HG03521 (cell line): ENCODE measurements around the gene BLOC1S5.

Experiments
- ATAC-seq: cut with Tn5 transposase; IDR thresholded peaks from one replicate; pipeline ENCODE4 v1.9.1; 2021; ENCODE audit warnings: mild to moderate bottlenecking, moderate library complexity; ENCODE audit not compliant: unreplicated experiment

Gene BLOC1S5

DNA sequence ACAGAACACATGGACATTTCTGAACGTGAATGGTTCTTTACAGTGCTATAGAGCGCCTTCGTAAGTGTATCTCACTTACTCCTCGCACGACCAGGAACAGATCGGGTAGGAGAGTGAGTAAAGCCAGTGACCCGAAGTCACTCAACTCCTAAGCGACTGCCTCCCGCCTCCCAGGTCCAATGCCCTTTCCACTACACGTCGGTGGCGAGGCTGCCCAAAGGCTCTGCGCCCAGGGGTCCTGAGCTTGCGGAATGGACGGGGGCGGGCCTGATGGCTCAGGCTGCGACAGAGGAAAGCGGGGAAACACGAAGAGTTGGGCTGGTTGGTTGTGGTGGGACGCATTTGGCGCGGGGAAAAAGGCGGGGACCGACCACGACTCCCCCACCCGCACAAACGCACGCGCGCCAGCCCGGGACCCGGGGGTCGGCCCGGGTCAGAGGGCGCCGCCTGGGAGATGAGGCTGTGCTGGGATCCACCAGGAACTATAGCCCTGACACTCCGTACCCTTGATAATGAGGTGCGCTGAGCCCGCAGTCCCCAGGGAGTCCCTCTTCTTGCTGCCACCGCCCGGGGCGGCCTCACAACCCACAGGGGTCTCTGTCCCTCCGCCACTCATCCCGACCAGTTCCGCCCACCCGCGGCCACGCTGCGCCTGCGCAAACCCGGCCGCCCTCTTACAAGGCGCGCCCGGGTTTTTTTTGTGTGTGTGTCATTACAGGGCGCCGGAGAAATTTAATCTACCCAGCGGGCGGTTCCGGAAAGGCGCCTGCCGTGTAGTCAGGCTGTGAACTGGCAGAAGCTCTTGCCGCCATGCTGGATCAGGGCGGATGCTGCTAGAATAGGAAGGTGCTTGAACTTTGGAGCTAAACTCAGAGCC lies at the start of gene BLOC1S5:
Gene BLOC1S5 (minus strand): TSS at position 629 of the 877 bp plus-strand sequence. CDS start 13 bp downstream, at position 616.
- peak; percentile 85 for ATAC-seq

DNA sequence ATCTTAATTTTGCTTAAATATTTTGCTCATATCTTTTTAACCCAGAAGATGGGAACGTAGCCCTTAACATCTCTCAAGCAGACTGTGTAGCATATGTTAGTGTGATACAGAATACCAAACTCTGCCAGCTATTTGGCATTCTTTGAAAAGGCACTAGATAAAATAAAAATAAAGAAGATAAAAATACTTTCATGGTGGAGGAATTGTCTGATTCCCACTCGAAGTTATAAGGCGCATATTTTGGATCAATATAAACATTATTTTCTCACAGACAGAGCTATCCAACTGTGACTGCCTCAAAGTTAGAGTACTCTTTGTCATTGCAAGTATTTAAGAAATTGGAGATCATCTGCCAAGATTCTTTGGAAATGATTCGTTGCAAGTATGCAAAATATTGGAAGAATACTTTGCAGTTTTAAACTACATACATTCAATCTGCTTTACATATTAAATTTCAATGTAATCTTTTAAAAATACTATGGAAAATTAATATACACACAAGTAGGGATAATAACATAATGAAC lies 49.0 kb upstream of the BLOC1S5 start:
- no peak for ATAC-seq

DNA sequence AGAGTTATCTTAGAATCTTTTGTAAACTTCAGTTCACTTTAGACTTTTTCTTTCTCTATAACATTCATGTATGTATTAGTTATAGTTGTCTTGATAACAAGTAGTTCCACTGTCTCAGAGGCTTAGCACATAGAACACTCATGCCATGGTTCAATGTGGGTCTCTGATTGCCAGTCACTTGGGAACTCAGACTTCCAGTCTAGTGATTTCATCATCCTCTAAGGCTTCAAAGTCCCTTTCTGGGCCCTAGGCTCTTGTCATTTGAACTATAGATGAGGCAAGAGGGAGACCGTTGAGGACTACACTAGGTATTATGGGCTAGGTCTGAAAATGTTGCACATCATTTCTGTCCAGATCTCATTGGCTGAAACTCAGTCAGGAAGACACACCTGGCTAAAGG lies 46.5 kb upstream of the BLOC1S5 start:
- no peak for ATAC-seq

DNA sequence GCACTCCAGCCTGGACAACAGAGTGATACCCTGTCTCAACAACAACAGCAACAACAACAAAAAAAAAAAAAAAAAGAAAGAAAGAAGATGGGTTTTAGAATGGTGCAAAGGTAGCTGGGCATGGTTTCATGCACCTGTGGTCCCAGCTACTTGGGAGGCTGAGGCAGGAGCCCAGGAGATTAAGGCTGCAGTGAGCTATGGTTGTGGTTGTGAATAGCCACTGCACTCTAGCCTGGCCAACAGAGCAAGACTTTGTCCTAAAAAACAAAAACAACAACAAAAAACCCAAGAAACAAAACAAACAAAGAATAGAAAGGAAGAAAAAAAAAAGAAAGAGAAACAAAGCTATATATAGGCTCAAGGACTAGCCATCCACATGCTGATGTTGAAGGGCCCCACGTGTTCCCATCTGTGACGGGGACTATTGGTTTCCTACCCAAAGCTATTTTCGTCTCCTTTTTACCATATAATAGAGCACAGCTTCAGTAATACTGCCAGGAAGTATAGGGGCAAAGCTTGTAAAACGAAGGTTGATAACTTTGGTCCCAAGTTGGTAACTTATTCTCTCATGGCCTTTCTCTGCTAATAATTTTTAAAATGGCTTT lies 46.0 kb upstream of the BLOC1S5 start:
- no peak for ATAC-seq

DNA sequence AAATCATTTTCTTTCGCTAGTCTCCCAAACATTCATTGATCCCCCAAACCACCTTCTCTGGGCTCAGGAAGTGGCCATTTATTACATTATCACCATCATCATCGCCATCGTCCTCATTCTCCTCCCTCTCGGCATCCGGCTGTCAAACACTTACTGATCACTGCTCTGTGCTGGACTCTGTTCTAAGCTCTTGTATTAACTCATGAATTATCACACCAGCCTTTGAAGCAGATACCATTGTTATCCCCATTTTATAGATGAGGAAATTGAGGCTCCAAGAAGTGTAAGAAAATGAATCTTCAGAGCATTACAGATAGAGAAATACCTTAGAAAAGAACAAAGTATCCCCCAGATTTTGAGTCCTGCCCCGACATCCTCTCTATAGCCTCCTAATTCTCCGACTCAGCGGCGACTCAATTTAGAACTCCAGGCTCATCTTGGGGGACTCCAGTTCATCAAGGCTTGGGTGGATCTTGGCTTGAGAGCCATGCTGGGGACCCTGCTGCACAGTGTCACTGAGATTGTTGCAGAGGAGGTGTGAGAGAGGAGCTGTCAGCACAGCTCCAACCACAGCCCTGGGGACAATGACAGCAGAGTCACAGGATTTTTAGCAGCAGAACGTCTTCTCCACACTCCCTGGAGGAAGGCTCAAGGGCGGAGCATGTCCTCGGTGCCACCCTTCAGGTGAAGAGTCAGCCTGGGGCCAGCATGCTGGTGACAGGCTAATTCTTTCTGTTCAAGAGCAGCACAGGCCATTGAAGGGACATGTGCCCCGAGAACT lies 44.8 kb upstream of the BLOC1S5 start:
- ATAC-seq, result no peak

DNA sequence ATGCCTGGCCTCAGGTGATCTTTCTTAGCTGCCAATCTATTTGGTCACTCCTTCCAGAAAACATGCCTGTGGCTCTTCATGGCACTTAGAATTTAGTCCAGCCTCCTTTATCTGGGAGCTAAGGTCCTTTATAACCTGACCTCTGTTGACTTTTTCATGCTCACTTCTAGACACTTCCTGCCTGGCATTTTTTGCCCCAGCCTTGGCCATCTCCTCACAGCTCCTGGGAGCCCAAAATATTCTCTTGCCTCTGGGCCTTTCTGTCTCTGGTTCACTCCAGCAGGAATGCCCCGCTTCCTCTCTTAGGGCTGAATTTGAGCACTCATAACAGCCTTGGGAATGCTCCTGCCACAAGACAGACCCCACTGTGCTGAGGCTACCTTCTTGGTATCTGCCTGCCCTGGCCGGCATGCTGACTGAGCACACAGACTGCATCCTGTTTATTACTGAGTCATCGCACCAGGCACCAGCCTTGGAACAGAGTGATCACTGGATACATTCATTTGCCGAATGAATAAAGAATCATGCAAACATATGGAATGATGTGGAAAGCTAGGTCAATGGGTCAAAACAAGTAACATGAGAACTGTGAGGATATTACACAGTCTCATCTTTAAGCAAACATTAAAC lies 44.0 kb upstream of the BLOC1S5 start:
- no peak for ATAC-seq

GRCh38 chr6:8105791-8106190 lies 41.6 kb upstream of the BLOC1S5 start:
- no peak for ATAC-seq

DNA sequence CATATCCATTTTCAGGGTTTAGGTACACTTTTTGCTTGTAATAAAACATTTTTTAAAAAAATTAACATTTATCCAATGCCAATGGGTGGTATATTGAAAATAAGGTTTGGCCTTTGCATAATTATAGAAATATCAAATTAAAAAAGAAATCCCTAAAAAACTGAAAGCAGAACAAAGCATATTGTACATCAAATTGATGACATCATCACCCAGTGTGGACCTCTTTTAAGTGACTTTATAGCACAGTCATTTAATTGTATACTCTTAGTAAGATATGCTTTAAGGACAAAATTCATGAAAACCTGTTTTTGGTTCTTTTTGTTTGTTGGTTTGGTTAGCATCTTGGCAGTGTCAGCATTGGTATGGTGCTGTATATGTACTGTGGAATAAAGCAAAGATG lies 39.5 kb upstream of the BLOC1S5 start:
- no peak for ATAC-seq

DNA sequence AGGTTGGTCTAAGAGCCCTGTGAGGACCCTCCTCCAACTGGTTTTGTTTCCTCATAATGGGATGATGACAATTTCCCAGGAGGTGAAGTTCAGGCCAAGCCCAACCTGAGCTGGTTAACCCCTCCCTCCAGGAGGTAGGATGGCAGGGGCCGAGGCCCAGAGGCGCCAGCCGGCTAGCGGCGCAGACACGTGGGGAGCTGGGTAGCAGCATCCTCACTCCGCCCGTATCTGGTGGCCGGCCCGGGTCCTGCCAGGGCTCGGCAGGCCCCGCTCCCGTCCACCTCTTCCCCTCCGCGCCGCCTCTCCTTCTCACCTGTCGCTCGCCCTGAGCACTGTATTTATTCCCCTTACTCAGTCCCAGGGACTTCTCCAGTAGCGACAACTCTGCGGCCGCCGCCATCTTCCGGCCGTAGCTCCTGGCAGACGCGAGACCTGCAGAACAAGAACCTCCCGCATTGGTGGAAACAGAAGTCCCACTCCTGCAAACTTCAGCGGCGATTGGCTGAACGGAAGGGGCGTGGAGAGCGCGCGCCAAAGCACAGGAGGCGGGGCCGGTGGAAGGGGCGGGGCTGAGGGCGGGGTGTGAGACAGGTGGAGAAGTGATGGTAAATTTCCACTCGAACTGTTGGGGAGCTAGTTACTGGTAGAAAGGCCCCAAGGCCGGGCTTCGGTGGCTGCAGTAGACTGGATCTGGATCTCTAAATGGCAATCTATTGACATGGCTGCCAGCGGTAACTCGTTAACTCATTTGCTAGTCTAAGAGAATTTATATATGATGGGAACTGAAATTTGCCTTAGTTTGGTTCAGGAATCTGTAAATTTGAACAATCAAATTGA lies 38.2 kb upstream of the BLOC1S5 start, which contains the start of gene EEF1E1:
Gene EEF1E1 (minus strand): TSS at position 427 of the 837 bp plus-strand sequence. CDS start 27 bp downstream, at position 400.
- ATAC-seq, result peak; percentile 100

- no peak for ATAC-seq
Measured at GRCh38 chr6:8100159-8100854, 36.1 kb upstream of the BLOC1S5 start.

GRCh38 chr6:8090650-8091049 lies 26.5 kb upstream of the BLOC1S5 start:
- no peak for ATAC-seq

DNA sequence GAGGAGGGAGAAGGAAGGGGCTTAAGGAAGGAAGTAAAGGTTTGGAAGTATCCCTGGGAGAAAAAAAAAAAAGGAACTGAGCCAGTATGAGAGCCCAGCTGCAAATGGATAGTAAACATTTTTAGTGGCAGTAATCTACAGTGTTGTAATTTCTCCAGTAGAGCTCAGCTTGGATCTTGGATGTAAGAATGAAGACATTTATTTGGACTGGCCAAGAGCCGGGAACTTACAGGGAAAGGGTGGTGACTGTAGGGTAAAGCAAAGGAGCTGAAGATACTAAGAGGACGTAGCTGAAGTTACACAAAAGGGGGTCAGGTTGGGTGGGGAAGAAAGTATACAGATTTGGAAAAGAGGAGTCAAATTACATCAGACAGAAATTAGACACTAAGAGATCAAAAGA lies 24.7 kb upstream of the BLOC1S5 start:
- no peak for ATAC-seq

- ATAC-seq, result no peak
Measured at GRCh38 chr6:8087870-8088754, 23.9 kb upstream of the BLOC1S5 start.

GRCh38 chr6:8086755-8087306 lies 22.6 kb upstream of the BLOC1S5 start:
- ATAC-seq, result no peak

GRCh38 chr6:8085053-8085511 lies 20.9 kb upstream of the BLOC1S5 start:
- no peak for ATAC-seq

DNA sequence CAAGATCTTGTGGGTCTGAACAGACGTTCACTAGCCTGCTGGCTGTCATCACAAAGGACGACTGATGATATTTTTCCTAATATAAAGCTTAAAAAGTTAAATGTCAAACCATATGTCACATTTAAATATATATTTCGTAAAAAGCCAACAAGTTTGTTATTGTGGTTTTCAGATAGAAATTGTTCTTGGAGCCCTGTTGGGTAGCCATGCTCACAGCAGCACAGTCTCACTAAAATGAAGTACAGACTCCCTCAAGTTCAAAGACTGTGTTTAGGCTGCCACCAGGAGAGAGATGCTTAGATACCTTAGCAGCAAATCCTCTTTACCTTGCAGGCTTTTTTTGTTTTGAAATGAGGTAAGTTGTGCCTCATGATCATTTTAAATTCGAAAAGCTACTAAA lies 20.4 kb upstream of the BLOC1S5 start:
- ATAC-seq, result no peak

- ATAC-seq, result no peak
Measured at GRCh38 chr6:8082954-8083858, 19.0 kb upstream of the BLOC1S5 start.
